ENCODE measurements around the gene AFF1.

DNA sequence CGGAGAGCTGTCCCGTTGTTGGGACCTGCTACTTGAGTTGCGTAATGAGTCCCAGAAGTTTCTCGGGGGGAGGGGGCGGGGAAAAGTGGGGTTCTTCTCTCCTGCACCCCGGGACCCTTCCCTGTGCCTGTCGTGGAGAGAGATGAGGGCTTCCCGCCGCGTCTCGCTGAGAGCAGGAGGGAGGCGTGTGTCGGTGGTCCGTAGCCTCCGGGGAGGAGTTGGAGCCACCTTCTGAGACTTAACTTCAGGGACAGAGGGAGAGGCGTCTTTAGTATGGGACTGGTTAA lies 698 bp downstream of the AFF1 start:
- TF ChIP-seq, protein P1, sequence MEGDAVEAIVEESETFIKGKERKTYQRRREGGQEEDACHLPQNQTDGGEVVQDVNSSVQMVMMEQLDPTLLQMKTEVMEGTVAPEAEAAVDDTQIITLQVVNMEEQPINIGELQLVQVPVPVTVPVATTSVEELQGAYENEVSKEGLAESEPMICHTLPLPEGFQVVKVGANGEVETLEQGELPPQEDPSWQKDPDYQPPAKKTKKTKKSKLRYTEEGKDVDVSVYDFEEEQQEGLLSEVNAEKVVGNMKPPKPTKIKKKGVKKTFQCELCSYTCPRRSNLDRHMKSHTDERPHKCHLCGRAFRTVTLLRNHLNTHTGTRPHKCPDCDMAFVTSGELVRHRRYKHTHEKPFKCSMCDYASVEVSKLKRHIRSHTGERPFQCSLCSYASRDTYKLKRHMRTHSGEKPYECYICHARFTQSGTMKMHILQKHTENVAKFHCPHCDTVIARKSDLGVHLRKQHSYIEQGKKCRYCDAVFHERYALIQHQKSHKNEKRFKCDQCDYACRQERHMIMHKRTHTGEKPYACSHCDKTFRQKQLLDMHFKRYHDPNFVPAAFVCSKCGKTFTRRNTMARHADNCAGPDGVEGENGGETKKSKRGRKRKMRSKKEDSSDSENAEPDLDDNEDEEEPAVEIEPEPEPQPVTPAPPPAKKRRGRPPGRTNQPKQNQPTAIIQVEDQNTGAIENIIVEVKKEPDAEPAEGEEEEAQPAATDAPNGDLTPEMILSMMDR (conservative IDR thresholded peaks at IDR 0.05) = no peak
- TF ChIP-seq EZH2 (IDR thresholded peaks at IDR 0.05; ENCODE audit: low read depth) = no peak
